GM21528 (cell line): Measurements from ENCODE around the gene TMED9.
"Not testable (repeated sequence)": the region's sequence is repeated elsewhere in the genome, so short reads cannot be mapped to it uniquely, and the experiment has no call there.

ENCODE experiments used
- ATAC-seq: cut with Tn5 transposase; IDR thresholded peaks from one replicate; pipeline ENCODE4 v1.9.1; 2021; ENCODE audit warnings: mild to moderate bottlenecking, moderate library complexity; ENCODE audit not compliant: unreplicated experiment, low FRiP score

Gene TMED9

DNA sequence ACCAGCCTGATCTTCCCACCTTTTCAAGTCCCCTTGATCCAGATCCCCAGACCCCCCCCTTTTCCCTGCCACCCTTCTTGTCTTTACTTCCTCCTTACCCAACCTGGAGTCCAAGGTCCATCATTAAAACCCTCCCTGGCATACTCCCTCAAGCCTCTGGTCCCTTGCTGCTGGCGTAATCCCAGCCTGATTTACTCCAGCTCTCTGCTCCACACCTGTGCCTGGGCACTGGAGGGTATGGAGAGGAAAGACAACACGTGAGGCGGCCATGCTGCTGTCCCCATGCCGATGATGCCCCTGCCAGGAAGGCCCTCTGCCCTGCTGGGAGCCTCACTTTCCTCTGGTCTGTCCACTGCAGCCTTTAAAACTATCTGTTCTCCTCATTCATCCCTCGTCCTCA lies 13.1 kb downstream of the TMED9 start:
- no peak for ATAC-seq

DNA sequence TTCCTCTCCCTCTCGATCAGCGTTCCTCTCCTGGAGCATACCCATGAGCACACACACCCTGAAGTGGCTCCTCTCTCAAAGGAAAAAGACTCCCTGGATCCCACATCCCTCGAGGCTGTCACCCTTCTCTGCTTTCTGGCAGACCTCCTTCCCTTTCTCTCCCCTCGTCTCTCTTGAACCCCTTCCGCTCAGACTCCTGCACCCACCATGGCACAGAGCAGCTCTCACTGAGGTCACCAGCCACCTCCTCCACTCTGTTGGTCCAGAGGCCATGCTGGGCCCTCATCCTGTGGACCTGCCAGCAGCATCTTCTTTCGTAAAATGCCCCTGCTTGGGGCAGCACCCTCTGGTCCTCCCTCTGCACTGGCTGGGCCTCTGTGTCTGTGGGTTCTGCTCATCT lies 13.7 kb downstream of the TMED9 start:
- no peak for ATAC-seq

DNA sequence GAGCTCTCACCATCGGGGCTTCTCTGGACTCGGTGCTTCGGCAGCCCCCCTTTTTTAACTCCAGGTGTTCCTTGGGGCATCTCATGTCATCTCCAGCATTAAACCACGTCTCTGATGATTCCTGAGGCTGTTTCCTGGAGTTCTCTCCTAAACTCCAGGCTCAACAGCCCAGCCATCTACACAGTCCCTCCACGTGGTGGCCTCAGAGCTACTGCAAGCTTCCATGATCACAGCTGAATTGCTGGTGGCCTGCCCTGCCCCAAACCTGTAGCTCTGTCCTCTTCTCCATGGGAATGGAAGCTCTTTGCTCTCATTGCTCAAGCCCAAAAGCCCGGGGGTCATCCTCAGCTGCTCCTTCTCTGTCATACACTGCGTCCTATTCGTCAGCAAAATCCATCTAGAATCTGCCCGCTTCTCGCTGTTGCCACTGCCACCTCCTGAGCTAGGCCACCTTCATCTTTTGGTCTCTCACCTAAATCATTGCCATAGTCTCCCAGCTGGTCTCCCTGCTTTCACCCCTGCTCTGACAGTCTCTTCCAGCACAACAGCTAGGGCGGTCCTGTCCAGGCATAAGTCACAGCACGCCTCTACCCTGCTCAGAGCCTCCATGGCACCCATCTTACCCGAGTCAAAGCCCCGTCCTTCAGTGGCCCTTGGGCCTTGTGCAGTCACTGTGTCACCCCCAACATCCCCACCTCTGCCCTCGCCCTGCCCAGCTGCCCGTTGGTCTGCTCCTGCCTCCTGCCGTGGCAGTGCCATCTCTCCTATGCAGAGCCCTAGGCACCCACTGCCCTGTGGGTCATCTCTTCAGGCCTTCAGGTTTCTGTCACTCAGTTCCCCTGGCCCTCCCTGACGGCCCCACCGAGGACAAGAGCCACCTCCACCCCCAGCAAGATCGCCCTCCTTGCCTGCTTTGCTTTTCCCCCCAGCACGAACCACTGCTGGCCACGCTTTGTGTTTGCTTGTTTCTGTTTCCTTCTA lies 14.4 kb downstream of the TMED9 start:
- ATAC-seq = no peak

DNA sequence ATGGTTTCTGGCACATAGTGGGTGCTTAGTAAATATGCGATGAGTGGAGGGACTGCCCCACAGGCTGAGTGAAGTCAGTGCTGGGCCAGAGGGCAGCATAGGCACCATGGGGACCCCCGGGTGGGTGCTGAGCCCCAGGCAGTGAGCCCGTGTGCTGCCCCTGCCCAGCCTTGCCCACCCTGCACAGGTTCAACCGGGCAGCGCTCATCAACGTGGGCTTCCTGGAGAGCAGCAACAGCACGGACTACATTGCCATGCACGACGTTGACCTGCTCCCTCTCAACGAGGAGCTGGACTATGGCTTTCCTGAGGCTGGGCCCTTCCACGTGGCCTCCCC lies 15.1 kb downstream of the TMED9 start:
- no peak for ATAC-seq

DNA sequence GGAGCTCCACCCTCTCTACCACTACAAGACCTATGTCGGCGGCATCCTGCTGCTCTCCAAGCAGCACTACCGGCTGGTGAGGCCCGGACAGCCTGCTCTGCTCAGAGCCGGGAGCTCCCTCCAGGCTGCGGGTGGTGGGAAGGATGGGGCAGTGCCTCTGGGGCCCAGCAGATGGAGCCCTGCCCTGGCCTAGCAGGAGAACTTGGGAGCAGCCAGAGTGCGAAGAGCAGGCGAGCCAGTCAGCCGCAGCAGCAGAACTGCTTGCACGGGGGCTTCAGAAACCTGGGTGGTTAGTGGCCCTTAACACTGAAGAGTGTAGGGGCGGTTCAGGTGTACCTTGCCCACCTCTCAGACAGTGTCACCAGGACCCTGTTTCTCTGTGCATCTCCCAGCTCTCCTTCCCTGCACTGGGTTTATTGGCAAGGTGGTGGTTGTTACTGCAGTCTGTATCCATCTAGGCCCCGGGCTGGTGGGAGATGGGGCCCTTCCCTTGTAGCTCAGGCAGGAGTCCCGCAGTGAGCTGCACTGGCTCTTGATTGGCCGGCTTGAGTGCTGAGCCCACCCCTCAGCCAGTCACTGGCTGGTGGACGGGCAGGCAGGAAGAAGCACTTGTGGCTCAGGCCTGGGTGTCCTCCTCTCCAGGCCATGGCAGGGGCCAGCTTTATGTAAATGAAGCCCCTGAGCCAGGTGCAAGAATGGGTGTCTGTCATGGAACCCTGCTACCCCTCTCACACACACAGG lies 15.6 kb downstream of the TMED9 start:
- ATAC-seq = no peak

DNA sequence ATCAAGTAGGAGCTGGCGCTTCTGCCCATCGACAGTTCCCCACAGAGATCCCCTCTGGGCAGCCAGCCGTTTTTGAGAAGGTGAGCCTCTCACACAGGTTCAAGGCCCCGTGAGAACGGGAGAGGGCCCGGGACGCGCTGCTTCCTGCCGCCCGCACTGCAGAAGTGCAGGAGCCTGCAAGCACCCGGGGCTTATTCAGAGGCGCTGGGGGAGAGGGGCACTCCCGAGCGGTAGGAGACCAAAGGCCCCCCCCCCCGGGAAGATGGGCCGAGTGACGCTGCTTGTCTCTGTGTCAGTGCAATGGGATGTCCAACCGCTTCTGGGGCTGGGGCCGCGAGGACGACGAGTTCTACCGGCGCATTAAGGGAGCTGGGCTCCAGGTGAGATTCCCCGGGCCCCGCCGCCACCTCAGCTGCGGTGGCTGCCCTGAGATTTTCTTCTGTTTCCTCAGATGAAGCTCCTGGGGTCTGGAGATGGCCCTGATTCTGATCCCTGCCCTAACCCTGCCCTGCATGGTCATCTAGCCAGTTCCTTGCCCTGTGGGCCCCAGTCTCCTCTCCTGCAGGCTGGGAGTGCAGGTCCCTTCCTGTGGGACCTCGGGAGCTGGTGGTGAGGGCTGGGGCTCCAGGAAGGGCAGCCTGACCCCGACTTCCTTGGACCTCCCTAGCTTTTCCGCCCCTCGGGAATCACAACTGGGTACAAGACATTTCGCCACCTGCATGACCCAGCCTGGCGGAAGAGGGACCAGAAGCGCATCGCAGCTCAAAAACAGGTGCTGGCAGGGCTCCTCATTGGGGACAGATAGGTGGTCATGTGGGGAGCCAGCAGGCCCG lies 16.5 kb downstream of the TMED9 start:
- ATAC-seq = no peak

DNA sequence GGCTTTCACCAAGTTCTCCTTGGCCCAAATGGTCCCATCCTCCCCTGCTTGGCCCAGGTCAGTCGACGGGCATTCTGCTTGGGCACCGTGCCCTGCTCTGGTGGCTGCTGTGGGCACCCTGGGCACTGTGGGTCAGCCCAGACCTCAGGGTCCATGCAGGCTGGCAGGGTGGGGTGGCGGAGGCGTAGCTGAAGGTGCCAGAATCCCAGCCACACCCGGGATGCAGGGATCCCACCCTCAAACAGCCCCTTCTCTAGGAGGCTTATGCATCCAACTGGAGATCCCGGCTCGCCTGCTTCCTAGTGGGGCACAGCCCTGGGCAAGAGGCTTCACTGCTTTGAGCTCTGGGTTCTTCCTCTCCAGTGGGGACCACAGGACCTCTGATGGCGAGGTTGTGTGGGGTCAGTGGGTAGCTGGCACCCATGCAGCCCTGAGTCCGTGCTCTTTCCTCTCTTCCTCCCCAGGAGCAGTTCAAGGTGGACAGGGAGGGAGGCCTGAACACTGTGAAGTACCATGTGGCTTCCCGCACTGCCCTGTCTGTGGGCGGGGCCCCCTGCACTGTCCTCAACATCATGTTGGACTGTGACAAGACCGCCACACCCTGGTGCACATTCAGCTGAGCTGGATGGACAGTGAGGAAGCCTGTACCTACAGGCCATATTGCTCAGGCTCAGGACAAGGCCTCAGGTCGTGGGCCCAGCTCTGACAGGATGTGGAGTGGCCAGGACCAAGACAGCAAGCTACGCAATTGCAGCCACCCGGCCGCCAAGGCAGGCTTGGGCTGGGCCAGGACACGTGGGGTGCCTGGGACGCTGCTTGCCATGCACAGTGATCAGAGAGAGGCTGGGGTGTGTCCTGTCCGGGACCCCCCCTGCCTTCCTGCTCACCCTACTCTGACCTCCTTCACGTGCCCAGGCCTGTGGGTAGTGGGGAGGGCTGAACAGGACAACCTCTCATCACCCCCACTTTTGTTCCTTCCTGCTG lies 17.4 kb downstream of the TMED9 start:
- no peak for ATAC-seq

DNA sequence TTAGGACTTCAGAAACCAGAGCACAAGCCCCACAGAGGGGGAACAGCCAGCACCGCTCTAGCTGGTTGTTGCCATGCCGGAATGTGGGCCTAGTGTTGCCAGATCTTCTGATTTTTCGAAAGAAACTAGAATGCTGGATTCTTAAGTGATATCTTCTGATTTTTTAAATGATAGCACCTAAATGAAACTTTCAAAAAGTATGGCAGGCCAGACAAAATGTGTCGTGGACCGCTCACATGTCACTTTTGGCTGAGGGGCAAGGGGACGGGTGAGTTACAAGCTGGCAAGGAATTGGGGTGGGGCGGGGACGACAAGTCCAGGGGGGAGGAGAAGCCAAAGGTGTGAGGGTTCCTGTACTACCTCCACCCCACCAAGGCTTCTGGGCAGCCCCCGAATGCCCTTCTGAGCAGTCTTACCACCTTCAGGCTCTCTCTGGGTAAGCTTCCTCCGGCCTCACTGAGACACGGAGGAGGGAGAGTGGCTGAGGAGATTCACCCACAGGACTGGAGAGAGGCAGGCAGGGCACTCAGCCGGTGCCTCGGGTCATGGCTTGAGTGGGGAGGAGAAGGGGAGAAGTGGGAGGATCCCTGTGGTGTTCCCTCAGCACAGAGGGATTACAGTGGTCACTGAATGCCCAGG lies 18.2 kb downstream of the TMED9 start:
- no peak for ATAC-seq

DNA sequence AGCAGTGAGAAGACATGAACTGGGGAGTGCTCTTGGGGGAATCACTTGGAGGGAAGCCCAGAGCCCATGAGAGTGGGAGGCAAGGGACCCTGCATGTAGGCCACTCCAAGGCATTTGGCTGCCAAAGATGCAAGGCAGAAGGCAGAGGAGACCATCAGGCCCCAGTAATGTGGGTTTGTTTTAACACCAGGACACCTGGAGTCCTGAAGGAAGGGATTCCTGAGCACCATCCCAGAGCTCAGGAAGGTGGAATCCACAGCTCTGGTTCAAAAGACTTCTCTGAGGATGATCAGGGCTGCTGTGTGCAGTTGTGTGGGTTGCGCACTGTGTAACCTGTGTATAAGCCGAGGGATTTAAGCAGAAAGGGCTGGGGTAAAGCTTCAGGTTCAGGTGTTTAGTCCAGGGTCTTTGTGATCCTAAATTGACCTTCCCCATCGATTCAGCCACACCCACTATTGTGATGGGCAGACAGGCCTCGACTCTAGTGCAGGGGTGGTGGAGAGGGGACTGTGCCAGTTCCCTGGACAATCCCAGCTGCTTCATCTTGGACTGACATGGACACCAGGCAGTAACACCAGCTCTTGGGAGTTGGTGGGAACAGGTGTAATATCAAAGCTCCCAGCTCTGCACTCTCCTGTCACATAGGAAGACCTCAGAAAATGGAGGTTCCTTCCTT lies 18.9 kb downstream of the TMED9 start:
- ATAC-seq = no peak

DNA sequence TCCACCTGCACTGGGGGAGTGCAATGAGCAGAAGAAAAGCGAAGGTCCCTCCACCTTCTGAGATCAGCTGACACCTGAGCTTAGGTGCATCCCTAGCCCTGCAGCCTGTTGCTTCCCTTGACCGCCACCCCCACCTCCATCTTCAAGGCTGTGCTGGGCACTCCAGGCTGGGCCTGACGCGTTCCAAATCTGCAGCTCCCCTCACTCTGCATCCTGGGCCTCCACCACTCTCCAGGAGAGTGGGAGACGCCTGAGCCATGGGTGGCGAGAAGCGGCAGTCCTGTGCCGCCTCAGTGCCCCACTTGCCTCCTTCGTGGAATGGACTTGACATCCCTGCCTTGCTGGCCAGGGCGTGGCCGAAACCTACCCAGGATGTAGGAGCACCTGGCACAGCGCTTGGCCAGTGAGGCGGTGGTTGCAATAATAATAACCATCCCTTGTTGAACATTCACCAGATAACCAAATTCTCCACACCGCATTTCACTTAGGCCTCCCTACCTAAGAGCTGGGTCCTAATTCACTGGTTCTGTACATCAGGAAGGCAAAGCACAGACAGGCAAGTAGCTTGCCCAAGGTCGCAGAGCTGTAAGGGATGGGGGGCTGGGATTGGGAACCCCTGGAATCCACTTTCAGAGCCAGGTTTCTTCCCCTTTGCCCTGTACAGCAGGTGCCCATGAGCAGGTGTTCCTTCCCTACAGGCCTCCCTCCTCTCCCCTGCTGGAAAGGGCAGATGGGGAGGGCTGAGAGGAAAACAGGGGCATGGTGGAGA lies 19.6 kb downstream of the TMED9 start:
- no peak for ATAC-seq

DNA sequence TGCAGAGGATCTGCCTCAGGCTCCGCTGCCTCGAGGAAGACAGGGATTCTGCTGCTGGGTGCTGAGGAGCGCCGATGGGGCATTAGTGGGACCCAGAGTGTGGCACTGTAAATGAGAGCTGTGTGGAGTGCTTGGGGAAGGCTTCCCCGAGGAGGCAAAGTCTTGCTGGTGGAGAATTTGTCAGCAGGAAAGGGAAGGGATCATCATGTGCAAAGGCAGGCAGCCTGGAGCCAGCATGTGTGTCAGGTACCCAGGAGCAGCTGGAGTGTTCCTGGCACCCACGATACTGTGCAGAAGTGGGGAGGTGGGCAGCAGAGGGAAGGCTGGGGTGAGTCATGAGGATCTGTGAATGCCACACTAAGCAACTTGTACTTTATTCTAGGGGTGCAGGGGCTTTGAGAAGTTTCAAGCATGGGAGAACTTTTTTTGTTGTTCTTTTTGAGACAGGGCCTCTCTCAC lies 20.2 kb downstream of the TMED9 start:
- ATAC-seq = no peak

DNA sequence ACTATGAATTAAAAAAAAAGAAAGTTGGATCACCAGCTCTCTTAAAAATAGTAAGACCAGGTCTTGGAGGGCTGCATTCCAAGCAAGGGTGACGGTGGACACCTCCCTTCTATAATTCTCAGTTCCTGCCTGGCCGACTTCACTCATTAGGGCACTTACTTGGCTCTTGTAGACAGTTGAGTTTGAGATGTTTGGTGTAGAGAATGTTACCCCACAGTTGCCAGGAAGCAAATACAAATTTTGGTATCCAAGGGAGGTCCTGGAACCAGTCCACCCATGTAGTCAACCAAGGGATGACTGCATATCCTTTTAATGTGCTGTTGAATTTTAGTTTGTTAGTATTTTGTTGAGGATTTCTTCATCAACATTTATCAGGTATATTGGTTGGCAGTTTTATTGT lies 28.6 kb downstream of the TMED9 start:
- no peak for ATAC-seq

DNA sequence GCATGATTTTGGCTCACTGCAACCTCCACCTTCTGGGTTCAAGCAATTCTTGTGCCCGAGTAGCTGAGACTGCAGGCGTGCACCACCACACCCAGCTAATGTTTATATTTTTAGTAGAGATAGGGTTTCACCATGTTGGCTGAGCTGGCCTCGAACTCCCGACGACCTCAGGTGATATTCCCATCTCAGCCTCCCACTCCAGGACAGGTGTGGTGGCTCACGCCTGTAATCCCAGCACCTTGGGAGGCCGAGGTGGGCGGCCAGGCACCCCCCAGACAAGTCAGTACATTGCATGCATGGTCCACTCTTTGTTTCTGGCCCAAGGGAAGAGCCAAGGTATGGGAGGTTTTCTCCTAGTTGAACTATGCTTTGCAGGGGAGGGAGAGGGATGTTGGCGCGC lies 32.2 kb downstream of the TMED9 start:
- not testable (repeated sequence) for ATAC-seq

DNA sequence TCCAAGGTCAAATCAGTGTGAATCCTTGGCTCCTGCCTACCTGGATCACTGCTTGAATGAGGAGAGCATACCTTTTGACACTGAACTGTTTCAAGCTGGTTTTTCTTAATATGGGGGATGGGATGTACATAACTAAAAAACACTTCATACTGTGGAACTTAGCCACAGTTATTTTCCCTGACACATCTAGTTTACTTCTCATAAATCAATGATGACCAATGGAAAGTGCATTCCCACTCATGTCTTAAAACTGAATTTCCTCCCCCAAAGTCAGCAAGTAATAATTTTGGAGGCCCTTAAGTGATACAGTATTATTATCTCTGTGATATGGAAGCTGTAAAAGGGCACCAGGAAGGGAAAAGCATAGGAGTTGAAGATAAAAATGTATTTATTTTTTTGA lies 38.2 kb downstream of the TMED9 start:
- not testable (repeated sequence) for ATAC-seq

DNA sequence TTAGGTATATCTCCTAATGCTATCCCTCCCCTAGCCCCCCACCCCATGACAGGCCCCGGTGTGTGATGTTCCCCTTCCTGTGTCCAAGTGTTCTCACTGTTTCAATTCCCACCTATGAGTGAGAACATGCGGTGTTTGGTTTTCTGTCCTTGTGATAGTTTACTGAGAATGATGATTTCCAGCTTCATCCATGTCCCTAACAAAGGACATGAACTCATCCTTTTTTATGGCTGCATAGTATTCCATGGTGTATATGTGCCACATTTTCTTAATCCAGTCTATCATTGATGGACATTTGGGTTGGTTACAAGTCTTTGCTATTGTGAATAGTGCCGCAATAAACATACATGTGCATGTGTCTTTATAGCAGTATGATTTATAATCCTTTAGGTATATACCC lies 42.9 kb downstream of the TMED9 start:
- ATAC-seq = not testable (repeated sequence)

DNA sequence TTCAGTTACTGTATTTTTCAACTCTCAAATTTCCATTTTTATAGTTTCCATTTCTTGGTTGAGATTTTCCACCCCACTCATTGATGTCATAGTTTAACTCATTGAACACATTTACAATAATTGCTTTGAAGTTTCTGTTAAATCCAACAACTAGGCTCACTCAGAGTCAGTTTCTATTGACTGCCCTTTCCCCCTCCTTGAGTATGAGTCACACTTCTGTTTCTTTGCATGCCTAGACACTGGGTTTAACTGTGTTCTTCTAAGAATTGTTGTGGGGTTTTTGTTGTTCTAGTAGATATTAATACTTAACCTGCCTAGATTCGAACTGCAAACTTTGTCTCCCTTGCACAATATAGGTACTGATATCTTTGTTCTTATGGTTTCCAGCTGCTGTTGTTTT lies 53.5 kb downstream of the TMED9 start:
- not testable (repeated sequence) for ATAC-seq
